Ishikawa (cell line): Measurements from ENCODE around the gene KCNQ1OT1.

Experiments
- CEBPB ChIP-seq: IDR thresholded peaks from 2 replicates; pipeline ENCODE4 v1.6.1; 2012
- CREB1 ChIP-seq: IDR thresholded peaks from 2 replicates; pipeline ENCODE4 v1.6.1; 2012; ENCODE audit warnings: low read depth
- EGR1 ChIP-seq: IDR thresholded peaks from 2 replicates; pipeline ENCODE4 v1.6.1; 2012
- EP300 ChIP-seq: IDR thresholded peaks from 2 replicates; pipeline ENCODE4 v1.6.1; 2012; ENCODE audit warnings: borderline replicate concordance
- FOXM1 ChIP-seq: IDR thresholded peaks from 2 replicates; pipeline ENCODE4 v1.6.1; 2012; ENCODE audit warnings: low read depth, borderline replicate concordance
- MAX ChIP-seq: IDR thresholded peaks from 2 replicates; pipeline ENCODE4 v1.6.1; 2012
- NFIC ChIP-seq: IDR thresholded peaks from 2 replicates; pipeline ENCODE4 v1.6.1; 2012
- RAD21 ChIP-seq: IDR thresholded peaks from 2 replicates; pipeline ENCODE4 v1.6.1; 2012; ENCODE audit warnings: low read depth
- REST ChIP-seq: IDR thresholded peaks from 2 replicates; pipeline ENCODE4 v1.6.1; 2012; ENCODE audit warnings: low read depth, mild to moderate bottlenecking
- TAF1 ChIP-seq: IDR thresholded peaks from 2 replicates; pipeline ENCODE4 v1.6.1; 2012; ENCODE audit warnings: low read depth, mild to moderate bottlenecking
- TCF12 ChIP-seq: IDR thresholded peaks from 2 replicates; pipeline ENCODE4 v1.6.1; 2012; ENCODE audit warnings: low read depth
- TEAD4 ChIP-seq: IDR thresholded peaks from 2 replicates; pipeline ENCODE4 v1.6.1; 2012
- USF1 ChIP-seq: IDR thresholded peaks from 2 replicates; pipeline ENCODE4 v1.6.1; 2012
- YY1 ChIP-seq: IDR thresholded peaks from 2 replicates; pipeline ENCODE4 v1.6.1; 2012; ENCODE audit warnings: low read depth
- ZBTB7A ChIP-seq: IDR thresholded peaks from 2 replicates; pipeline ENCODE4 v1.6.1; 2012; ENCODE audit warnings: low read depth

KCNQ1OT1 gene

GRCh38 chr11:2599561-2600189, 100.1 kb downstream of the KCNQ1OT1 start:
- TF ChIP-seq TEAD4: no peak
- TF ChIP-seq TCF12: no peak
- no peak for TF ChIP-seq MAX
- TF ChIP-seq ZBTB7A: no peak
- TF ChIP-seq USF1: no peak
- TF ChIP-seq YY1: no peak
- TF ChIP-seq TAF1: no peak
- no peak for TF ChIP-seq EP300
- no peak for TF ChIP-seq CEBPB
- no peak for TF ChIP-seq CREB1
- TF ChIP-seq REST: no peak
- TF ChIP-seq FOXM1: no peak
- TF ChIP-seq EGR1: no peak
- no peak for TF ChIP-seq NFIC
- no peak for TF ChIP-seq RAD21

GRCh38 chr11:2595204-2595603, 104.6 kb downstream of the KCNQ1OT1 start:
- no peak for TF ChIP-seq TAF1
- no peak for TF ChIP-seq EP300
- no peak for TF ChIP-seq RAD21
- no peak for TF ChIP-seq NFIC
- TF ChIP-seq USF1: no peak
- TF ChIP-seq REST: no peak
- no peak for TF ChIP-seq EGR1
- TF ChIP-seq TEAD4: no peak
- TF ChIP-seq MAX: no peak
- TF ChIP-seq TCF12: no peak

GRCh38 chr11:2594267-2594666, 105.5 kb downstream of the KCNQ1OT1 start:
- TF ChIP-seq NFIC: no peak
- TF ChIP-seq TEAD4: no peak
- TF ChIP-seq RAD21: no peak
- TF ChIP-seq TCF12: no peak
- no peak for TF ChIP-seq REST
- no peak for TF ChIP-seq TAF1
- TF ChIP-seq USF1: no peak
- TF ChIP-seq YY1: no peak
- TF ChIP-seq FOXM1: no peak
- no peak for TF ChIP-seq EP300

GRCh38 chr11:2593393-2593950, 106.3 kb downstream of the KCNQ1OT1 start:
- TF ChIP-seq EGR1 (no peak), FOXM1 (no peak), TAF1 (no peak), CEBPB (no peak), TCF12 (no peak), EP300 (no peak), YY1 (no peak), NFIC (no peak), CREB1 (no peak), RAD21 (no peak), USF1 (no peak), TEAD4 (no peak), MAX (no peak), ZBTB7A (no peak), REST (no peak)
